ENCODE data around the gene ZNF396. TPM values are rescaled to one million over a fixed set of nuclear protein-coding genes. Genes with fewer than 3 reads are reported as not detected.

The ZNF396 gene
- total and polyA plus RNA-seq, 2 experiments from 2014 or later = 0.31 to 0.36 TPM

GRCh38 chr18:35411625-35412351 lies 34.7 kb upstream of the ZNF396 start:
- no peak for ATAC-seq
- H4K20me1 ChIP-seq (replicated peaks; ENCODE audit: insufficient read depth) = no peaks in the 10 kb centered on the region
- TF ChIP-seq CTCF (conservative IDR thresholded peaks at IDR 0.05; ENCODE audit: low read depth in 2 of 2) (no peak), EZH2 (IDR thresholded peaks at IDR 0.05; ENCODE audit: low read depth, unreplicated experiment) (no peak), ETS1 (IDR thresholded peaks at IDR 0.05) (no peak)
- no peaks in the 10 kb centered on the region for H3K36me3 Mint-ChIP-seq (ENCODE audit: low read depth)
- no peak overlapping the region for H3K4me3 Mint-ChIP-seq
- no peak for DNase-seq (ENCODE audit: low spot score)
- no peaks in the 10 kb centered on the region for H3K9me3 Mint-ChIP-seq
- H3K4me2 ChIP-seq = no peak overlapping the region
- no peaks in the 10 kb centered on the region for H3K9me2 ChIP-seq (ENCODE audit: insufficient read depth)
- no peak overlapping the region for H2AFZ ChIP-seq
- H3K27me3 ChIP-seq (ENCODE audit: insufficient read depth) = no peaks in the 10 kb centered on the region
- no peak overlapping the region for H3K4me3 ChIP-seq
- no peak overlapping the region for H3K27ac Mint-ChIP-seq
- H3K79me2 ChIP-seq (replicated peaks; ENCODE audit: insufficient read depth) = no peaks in the 10 kb centered on the region
- H3K27me3 Mint-ChIP-seq (ENCODE audit: insufficient read depth, low read depth, poor library complexity) = peaks cover 1% of the 10 kb centered on the region
- no peaks in the 10 kb centered on the region for H3K36me3 ChIP-seq (ENCODE audit: insufficient read depth)
- H3F3A ChIP-seq (replicated peaks; ENCODE audit: low read depth) = no peaks in the 10 kb centered on the region
- no peaks in the 10 kb centered on the region for H3K4me1 ChIP-seq (ENCODE audit: insufficient read depth)
- peaks cover 4% of the 10 kb centered on the region for H3K4me1 Mint-ChIP-seq
- H3K27ac ChIP-seq (ENCODE audit: low read depth) = no peak overlapping the region

- H3K36me3 Mint-ChIP-seq (ENCODE audit: low read depth) = no peaks in the 10 kb centered on the region
- no peak overlapping the region for H3K4me3 Mint-ChIP-seq
- H3K27me3 Mint-ChIP-seq (ENCODE audit: insufficient read depth, low read depth, poor library complexity) = peaks cover 1% of the 10 kb centered on the region
- H3K9me3 Mint-ChIP-seq = no peaks in the 10 kb centered on the region
- ATAC-seq = no peak
- Histone ChIP-seq H3K4me2 (no peak overlapping the region), H3F3A (replicated peaks; ENCODE audit: low read depth) (no peaks in the 10 kb centered on the region), H4K20me1 (replicated peaks; ENCODE audit: insufficient read depth) (no peaks in the 10 kb centered on the region), H3K79me2 (replicated peaks; ENCODE audit: insufficient read depth) (no peaks in the 10 kb centered on the region), H3K9me2 (ENCODE audit: insufficient read depth) (no peaks in the 10 kb centered on the region), H3K36me3 (ENCODE audit: insufficient read depth) (no peaks in the 10 kb centered on the region), H3K27ac (ENCODE audit: low read depth) (no peak overlapping the region), H3K27me3 (ENCODE audit: insufficient read depth) (no peaks in the 10 kb centered on the region), H3K4me3 (no peak overlapping the region), H3K4me1 (ENCODE audit: insufficient read depth) (no peaks in the 10 kb centered on the region), H2AFZ (no peak overlapping the region)
- H3K27ac Mint-ChIP-seq = no peak overlapping the region
- H3K4me1 Mint-ChIP-seq = peaks cover 4% of the 10 kb centered on the region
- DNase-seq (ENCODE audit: low spot score) = no peak
- no peak for TF ChIP-seq ZNF331 (CRISPR knock-in tag; IDR thresholded peaks at IDR 0.05; ENCODE audit: low read depth)
- no peak for TF ChIP-seq ETS1 (IDR thresholded peaks at IDR 0.05)
- TF ChIP-seq EZH2 (IDR thresholded peaks at IDR 0.05; ENCODE audit: low read depth, unreplicated experiment) = no peak
- no peak for TF ChIP-seq CREB1 (CRISPR knock-in tag; IDR thresholded peaks at IDR 0.05; ENCODE audit: low read depth)
- TF ChIP-seq STAT1 (IDR thresholded peaks at IDR 0.05; ENCODE audit: unreplicated experiment) = no peak
- no peak for TF ChIP-seq REST (IDR thresholded peaks at IDR 0.05; ENCODE audit: unreplicated experiment)
- no peak for TF ChIP-seq CTCF (conservative IDR thresholded peaks at IDR 0.05; ENCODE audit: low read depth in 2 of 2)
- TF ChIP-seq JUNB (IDR thresholded peaks at IDR 0.05; ENCODE audit: unreplicated experiment) = no peak
Measured at GRCh38 chr18:35410561-35410960, 33.4 kb upstream of the ZNF396 start.

Data from GM23338 (cell line).